SW 1271 (cell line): ENCODE results near the gene RBP7.
"Not testable (repeated sequence)": the region's sequence is repeated elsewhere in the genome, so short reads cannot be mapped to it uniquely, and the experiment has no call there.

ENCODE experiments used
- DNase-seq, 2 experiments: peaks; one replicate each; lab custom pipeline; 2025; lab: John Stamatoyannopoulos, UW

The RBP7 gene

DNA sequence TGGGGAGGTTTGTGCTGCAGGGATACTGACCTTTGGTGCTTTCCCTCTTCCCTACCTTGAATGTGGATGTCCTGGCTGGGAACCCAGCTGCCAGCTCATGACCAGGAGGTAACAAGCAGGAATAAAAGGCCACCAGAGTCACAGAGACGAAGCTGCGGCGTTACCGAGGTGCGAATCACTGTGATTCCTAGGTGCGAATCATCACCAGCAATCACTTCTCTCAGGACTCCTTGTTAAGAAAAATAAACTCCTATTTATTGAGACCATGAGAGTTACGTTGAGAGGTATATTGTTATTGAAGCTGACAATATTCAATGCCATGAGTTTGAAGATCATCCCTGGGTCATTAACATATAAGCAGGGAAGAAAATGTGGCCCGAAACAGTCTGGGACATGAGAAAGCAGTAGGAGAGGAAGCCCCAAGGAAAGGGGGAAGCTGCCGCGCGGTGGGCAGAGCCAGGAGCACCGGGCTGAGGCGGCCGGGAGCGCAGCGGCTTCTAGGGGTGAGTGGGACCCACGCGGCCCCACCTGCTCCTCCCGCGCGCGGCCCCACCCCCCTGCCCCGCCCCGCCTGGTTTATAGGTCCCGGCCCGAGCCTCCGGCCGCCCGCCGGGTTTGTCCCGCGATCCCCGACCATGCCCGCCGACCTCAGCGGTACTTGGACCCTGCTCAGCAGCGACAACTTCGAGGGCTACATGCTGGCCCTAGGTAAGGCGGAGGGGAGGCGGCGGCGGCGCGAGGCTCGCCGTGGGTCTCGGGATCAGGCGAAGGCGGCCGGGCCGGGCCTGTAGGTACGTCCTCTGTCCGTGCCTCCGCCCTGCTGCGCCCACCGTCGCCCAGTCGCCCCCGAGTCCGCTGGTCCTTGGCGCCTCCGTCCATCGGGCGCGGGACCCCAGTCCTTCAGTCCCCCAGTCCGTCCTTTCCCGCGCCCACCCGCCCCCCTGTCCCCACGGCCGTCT lies at the start of gene RBP7:
TSS of gene RBP7 (plus strand) at position 605 of the 959 bp plus-strand sequence. CDS start at position 636, 31 bp downstream.
- DNase-seq = no peak

GRCh38 chr1:9957726-9958125 lies 39.3 kb upstream of the RBP7 start:
- no peak for DNase-seq

- no peak for DNase-seq
Measured at GRCh38 chr1:9960011-9960410, 37.0 kb upstream of the RBP7 start.

- DNase-seq = no peak
Measured at GRCh38 chr1:9960706-9961562, 36.1 kb upstream of the RBP7 start.

DNA sequence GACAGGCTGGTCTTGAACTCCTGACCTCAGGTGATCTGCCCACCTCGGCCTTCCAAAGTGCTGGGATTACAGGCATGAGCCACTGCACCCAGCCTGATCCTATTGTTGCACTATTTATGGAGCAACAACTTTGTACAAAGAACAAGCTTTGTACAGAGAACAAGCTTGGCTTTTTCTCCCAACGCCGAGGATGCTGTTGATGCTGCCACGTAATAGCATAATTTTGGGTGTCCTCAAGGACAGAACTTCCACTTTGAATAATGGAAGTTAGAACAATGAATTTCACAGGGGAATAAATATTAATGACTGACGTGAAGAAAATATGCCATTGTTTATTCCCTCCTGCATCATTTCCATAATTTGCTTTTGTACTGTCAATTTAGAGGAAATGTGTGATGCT lies 12.8 kb upstream of the RBP7 start:
- DNase-seq = no peak

DNA sequence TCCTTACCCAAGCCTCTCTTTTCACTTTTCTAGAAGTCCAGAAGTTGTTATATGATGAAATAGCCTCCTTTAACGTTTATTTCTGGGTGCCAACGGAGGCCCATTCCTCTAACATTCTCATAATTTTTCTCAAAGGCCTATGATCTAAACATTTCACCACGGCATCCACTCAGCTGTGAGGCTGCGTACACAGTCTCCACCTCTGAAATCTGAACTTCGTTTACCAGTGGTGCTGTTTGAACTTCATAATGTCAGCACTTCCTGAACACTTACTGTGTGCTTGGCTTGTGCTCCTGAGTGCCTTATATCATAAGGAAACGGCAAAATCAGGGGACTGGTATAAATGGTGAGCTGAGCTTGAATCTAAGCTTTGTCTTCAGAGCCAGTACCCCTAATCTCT lies 12.0 kb upstream of the RBP7 start:
- no peak for DNase-seq

- no peak for DNase-seq
Measured at GRCh38 chr1:9989773-9990172, 7.3 kb upstream of the RBP7 start.

- no peak for DNase-seq
Measured at GRCh38 chr1:9990944-9991343, 6.1 kb upstream of the RBP7 start.

DNA sequence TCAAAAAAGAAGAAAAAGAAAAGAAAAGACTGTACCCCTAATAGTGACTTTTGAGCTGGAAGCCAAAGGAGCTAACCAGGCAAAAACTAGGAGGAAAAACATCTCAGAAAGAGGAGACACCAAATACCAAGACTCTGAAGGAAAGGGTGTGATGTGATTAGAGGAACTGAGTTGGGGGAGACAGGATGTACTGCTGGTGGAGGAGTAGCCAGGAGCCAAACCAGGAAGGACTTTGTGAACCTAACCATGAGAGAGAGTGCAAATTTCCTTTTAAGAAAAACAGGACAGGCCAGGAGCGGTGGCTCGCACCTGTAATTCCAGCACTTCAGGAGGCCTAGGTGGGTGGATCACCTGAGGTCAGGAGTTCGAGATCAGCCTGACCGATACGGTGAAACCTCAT lies 4.1 kb upstream of the RBP7 start:
- no peak for DNase-seq

GRCh38 chr1:9993561-9994075 lies 3.4 kb upstream of the RBP7 start:
- DNase-seq = no peak

DNA sequence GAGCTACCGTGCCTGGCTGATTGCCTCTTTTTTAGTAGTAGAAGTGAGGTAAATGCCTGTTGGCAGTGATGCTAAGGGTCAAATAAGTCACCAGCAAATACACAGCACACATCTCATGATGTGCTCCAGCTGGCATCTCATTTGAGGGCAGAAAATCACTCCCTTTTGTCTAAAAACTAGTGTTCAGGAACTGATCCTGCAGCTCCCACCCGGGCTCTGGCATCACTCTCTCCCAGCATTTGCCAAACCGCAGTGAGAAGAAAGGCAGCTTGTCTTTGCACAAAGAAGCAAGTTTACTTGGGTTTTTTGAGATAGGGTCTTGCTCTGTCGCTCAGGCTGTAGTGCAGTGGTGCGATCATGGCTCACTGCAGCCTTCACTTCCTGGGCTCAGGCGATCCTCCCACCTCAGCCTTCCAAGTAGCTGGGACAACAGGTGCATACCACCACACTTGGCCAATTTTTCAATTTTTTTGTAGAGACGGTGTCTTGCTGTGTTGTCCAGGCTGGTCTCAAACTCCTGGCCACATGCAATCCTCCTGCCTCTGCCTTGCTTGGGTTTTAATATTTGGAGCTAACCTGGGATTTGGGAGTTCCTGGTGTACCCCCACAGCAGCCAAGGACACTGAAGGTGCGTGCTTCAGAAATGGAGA lies 4.1 kb downstream of the RBP7 start:
- no peak for DNase-seq

GRCh38 chr1:10005248-10005647 lies 8.2 kb downstream of the RBP7 start:
- DNase-seq = not testable (repeated sequence)

DNA sequence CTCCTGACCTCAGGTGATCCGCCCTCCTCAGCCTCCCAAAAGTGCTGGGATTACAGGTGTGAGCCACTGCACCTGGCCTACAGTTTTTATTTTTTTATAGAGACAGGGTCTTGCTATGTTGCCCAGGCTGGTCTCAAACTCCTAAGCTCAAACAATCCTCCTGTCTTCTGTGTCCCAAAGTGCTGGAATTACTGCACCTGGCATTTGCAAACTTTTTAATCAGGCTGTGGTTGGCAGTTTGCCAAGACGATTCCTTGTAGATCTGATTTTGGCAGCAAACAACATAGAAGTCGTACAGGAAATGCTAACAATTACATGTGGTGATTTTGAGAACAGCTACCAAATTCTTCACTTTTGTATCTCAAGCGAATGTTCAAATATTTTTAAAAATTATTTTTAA lies 10.1 kb downstream of the RBP7 start:
- DNase-seq = no peak

- DNase-seq = no peak
Measured at GRCh38 chr1:10014016-10014415, 17.0 kb downstream of the RBP7 start.

- DNase-seq = no peak
Measured at GRCh38 chr1:10019561-10019960, 22.5 kb downstream of the RBP7 start.

- no peak for DNase-seq
Measured at GRCh38 chr1:10020086-10020485, 23.1 kb downstream of the RBP7 start.

- not testable (repeated sequence) for DNase-seq
Measured at GRCh38 chr1:10020678-10021077, 23.6 kb downstream of the RBP7 start.

DNA sequence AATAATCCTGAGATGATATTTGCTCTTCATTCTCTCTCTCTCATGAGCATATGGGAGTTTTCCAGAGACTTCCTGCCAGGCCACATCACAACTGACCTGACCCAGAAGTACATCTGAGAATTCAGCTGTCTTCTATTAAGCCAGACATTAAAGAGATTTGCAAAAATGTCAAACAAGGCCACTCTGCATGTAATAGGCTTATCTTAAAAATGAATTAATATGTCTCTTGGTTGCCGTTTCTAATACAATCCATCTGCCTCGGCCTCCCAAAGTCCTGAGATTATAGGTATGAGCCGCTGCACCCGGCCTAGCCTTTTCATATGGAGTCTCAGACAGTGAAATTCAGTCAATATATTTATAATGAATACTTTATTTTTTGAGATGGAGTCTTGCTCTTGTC lies 25.0 kb downstream of the RBP7 start:
- DNase-seq = not testable (repeated sequence)

DNA sequence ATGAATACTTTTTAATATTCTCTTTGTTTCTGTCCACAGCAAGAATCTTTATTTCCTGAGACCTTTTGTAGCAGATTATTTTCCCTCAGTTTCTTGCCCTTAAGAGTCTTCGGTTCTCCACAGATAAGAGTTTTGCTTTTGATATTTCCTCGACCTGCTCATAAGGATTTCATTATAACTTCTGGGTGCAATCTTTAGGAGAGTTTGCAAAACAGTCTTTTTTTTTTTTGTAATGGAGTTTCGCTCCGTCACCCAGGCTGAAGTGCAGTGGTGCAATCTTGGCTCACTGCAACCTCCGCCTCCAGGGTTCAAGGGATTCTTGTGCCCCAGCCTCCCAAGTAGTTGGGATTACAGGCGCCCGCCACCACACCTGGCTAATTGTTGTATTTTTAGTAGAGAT lies 25.6 kb downstream of the RBP7 start:
- DNase-seq = no peak

GRCh38 chr1:10025354-10025753 lies 28.3 kb downstream of the RBP7 start:
- no peak for DNase-seq

DNA sequence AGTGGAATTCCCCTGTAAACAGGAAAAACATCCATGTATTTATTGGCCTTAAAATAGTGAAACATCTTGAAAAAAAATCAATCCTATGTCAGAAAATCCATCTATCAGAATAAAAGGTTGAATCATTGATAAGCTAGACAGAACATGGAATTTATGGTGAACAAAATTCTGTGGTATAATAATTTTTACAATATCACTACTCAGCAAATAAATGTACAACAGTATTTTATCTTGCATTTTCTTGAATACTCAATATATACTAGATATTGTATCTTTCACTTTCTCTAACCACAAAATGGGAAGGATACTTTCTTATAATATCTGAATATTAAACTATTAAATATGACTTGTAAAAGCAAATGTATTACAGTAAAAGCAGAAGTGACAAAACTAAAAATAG lies 30.0 kb downstream of the RBP7 start:
- no peak for DNase-seq

GRCh38 chr1:10028956-10029500 lies 32.0 kb downstream of the RBP7 start:
- DNase-seq = not testable (repeated sequence)
